Activated CD4-positive, CD25-positive, alpha-beta regulatory T cell treated with anti-CD3 and anti-CD28 coated beads, Interleukin-2, amount 50 U/mL, for 24 hours (primary cell): ENCODE results near the gene SBNO1.

Experiments used
- ATAC-seq, 2 donors: fragments of 150-1000 bp; cut with Tn5 transposase; one replicate each; pipeline ENCODE4 v1.10.0; 2021; ENCODE audit warnings: mild to moderate bottlenecking in 1 of 2, moderate library complexity in 1 of 2

Gene SBNO1

GRCh38 chr12:123242116-123242904, 122.3 kb downstream of the SBNO1 start:
- no peak for ATAC-seq
